HEK293 (cell line): ENCODE data around the gene ARIH2.

Experiments
- ELK4 ChIP-seq: IDR thresholded peaks from 2 replicates; pipeline ENCODE4 v1.6.1; 2011; ENCODE audit warnings: mild to moderate bottlenecking, low read depth, low read length, borderline replicate concordance
- FEZF1 ChIP-seq: fragments of 450-650 bp; formaldehyde crosslinking; IDR thresholded peaks from 2 replicates; pipeline ENCODE4 v1.5.1; 2016; ENCODE audit warnings: missing biosample characterization, missing genetic modification characterization
- KLF17 ChIP-seq: fragments of 450-650 bp; formaldehyde crosslinking; IDR thresholded peaks from 2 replicates; pipeline ENCODE4 v1.5.1; 2016; ENCODE audit warnings: missing biosample characterization, missing genetic modification characterization
- PRDM2 ChIP-seq: fragments of 450-650 bp; formaldehyde crosslinking; IDR thresholded peaks from 2 replicates; pipeline ENCODE4 v1.5.1; 2016; ENCODE audit warnings: missing biosample characterization, missing genetic modification characterization, borderline replicate concordance
- SP3 ChIP-seq: fragments of 450-650 bp; formaldehyde crosslinking; IDR thresholded peaks from 2 replicates; pipeline ENCODE4 v1.5.1; 2016; ENCODE audit warnings: missing biosample characterization, missing genetic modification characterization
- ZBTB21 ChIP-seq: fragments of 450-650 bp; formaldehyde crosslinking; IDR thresholded peaks from 2 replicates; pipeline ENCODE4 v1.5.1; 2017; ENCODE audit warnings: missing biosample characterization, missing genetic modification characterization
- ZBTB48 ChIP-seq: fragments of 450-650 bp; formaldehyde crosslinking; IDR thresholded peaks from 2 replicates; pipeline ENCODE4 v1.5.1; 2016; ENCODE audit warnings: missing biosample characterization, missing genetic modification characterization
- ZBTB7A ChIP-seq: fragments of 450-650 bp; formaldehyde crosslinking; IDR thresholded peaks from 2 replicates; pipeline ENCODE4 v1.5.1; 2016; ENCODE audit warnings: low read depth, missing biosample characterization, missing genetic modification characterization
- ZIC2 ChIP-seq: fragments of 450-650 bp; formaldehyde crosslinking; IDR thresholded peaks from 2 replicates; pipeline ENCODE4 v1.5.1; 2016; ENCODE audit warnings: missing biosample characterization, missing genetic modification characterization
- ZNF133 ChIP-seq: fragments of 450-650 bp; formaldehyde crosslinking; IDR thresholded peaks from 2 replicates; pipeline ENCODE4 v1.5.1; 2016; ENCODE audit warnings: missing biosample characterization, missing genetic modification characterization
- ZNF184 ChIP-seq: fragments of 450-650 bp; IDR thresholded peaks from 2 replicates; pipeline ENCODE4 v1.5.1; 2018; ENCODE audit warnings: missing biosample characterization, mild to moderate bottlenecking, missing genetic modification characterization
- ZNF19 ChIP-seq: fragments of 450-650 bp; formaldehyde crosslinking; IDR thresholded peaks from 2 replicates; pipeline ENCODE4; 2016; ENCODE audit warnings: missing biosample characterization, missing genetic modification characterization, low read depth
- ZNF221 ChIP-seq: fragments of 450-650 bp; formaldehyde crosslinking; IDR thresholded peaks from 2 replicates; pipeline ENCODE4 v1.5.1; 2017; ENCODE audit warnings: missing biosample characterization, missing genetic modification characterization, borderline replicate concordance
- ZNF223 ChIP-seq: fragments of 450-650 bp; formaldehyde crosslinking; IDR thresholded peaks from 2 replicates; pipeline ENCODE4 v1.5.1; 2016; ENCODE audit warnings: missing biosample characterization, missing genetic modification characterization
- ZNF366 ChIP-seq: fragments of 450-650 bp; formaldehyde crosslinking; conservative IDR thresholded peaks from 2 replicates; pipeline ENCODE4 v1.5.1; 2016; ENCODE audit warnings: missing biosample characterization, missing genetic modification characterization
- ZNF423 ChIP-seq: fragments of 450-650 bp; formaldehyde crosslinking; IDR thresholded peaks from 2 replicates; pipeline ENCODE4 v1.5.1; 2016; ENCODE audit warnings: missing biosample characterization, missing genetic modification characterization
- ZNF433 ChIP-seq: fragments of 450-650 bp; formaldehyde crosslinking; IDR thresholded peaks from 2 replicates; pipeline ENCODE4 v1.5.1; 2016; ENCODE audit warnings: missing biosample characterization, missing genetic modification characterization, low read depth
- ZNF48 ChIP-seq: fragments of 450-650 bp; formaldehyde crosslinking; IDR thresholded peaks from 2 replicates; pipeline ENCODE4 v1.5.1; 2016; ENCODE audit warnings: missing biosample characterization, missing genetic modification characterization
- ZNF510 ChIP-seq: fragments of 450-650 bp; formaldehyde crosslinking; IDR thresholded peaks from 2 replicates; pipeline ENCODE4 v1.5.1; 2018; ENCODE audit warnings: mild to moderate bottlenecking, missing genetic modification characterization, missing biosample characterization; ENCODE audit not compliant: insufficient replicate concordance
- ZNF530 ChIP-seq: fragments of 450-650 bp; formaldehyde crosslinking; IDR thresholded peaks from 2 replicates; pipeline ENCODE4 v1.5.1; 2016; ENCODE audit warnings: low read depth, missing biosample characterization, missing genetic modification characterization
- ZNF623 ChIP-seq: fragments of 450-650 bp; formaldehyde crosslinking; IDR thresholded peaks from 2 replicates; pipeline ENCODE4 v1.5.1; 2016; ENCODE audit warnings: missing biosample characterization, missing genetic modification characterization
- ZNF768 ChIP-seq: fragments of 450-650 bp; formaldehyde crosslinking; IDR thresholded peaks from 2 replicates; pipeline ENCODE4 v1.5.1; 2018; ENCODE audit warnings: missing biosample characterization, mild to moderate bottlenecking, missing genetic modification characterization
- ZNF777 ChIP-seq: fragments of 450-650 bp; formaldehyde crosslinking; IDR thresholded peaks from 2 replicates; pipeline ENCODE4 v1.5.1; 2017; ENCODE audit warnings: missing biosample characterization, missing genetic modification characterization, borderline replicate concordance
- ZXDB ChIP-seq: fragments of 450-650 bp; formaldehyde crosslinking; IDR thresholded peaks from 2 replicates; pipeline ENCODE4 v1.5.1; 2016; ENCODE audit warnings: missing biosample characterization, missing genetic modification characterization
- TF ChIP-seq, protein P1 (sequence below): fragments of 450-650 bp; IDR thresholded peaks from 2 replicates; pipeline ENCODE4 v1.5.1; 2018; ENCODE audit warnings: missing biosample characterization, missing genetic modification characterization
- TF ChIP-seq, protein P2 (sequence below): fragments of 450-650 bp; formaldehyde crosslinking; IDR thresholded peaks from 2 replicates; pipeline ENCODE4 v1.5.1; 2017; ENCODE audit warnings: missing biosample characterization, missing genetic modification characterization
- TF ChIP-seq, protein P3 (sequence below): fragments of 450-650 bp; formaldehyde crosslinking; IDR thresholded peaks from 2 replicates; pipeline ENCODE4 v1.5.1; 2016; ENCODE audit warnings: missing biosample characterization, missing genetic modification characterization

The ARIH2 gene

GRCh38 chr3:49028673-49029562, 110.3 kb downstream of the ARIH2 start, which contains the start of gene IMPDH2 (continued):
- TF ChIP-seq, protein P1, sequence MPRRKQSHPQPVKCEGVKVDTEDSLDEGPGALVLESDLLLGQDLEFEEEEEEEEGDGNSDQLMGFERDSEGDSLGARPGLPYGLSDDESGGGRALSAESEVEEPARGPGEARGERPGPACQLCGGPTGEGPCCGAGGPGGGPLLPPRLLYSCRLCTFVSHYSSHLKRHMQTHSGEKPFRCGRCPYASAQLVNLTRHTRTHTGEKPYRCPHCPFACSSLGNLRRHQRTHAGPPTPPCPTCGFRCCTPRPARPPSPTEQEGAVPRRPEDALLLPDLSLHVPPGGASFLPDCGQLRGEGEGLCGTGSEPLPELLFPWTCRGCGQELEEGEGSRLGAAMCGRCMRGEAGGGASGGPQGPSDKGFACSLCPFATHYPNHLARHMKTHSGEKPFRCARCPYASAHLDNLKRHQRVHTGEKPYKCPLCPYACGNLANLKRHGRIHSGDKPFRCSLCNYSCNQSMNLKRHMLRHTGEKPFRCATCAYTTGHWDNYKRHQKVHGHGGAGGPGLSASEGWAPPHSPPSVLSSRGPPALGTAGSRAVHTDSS (tag by site-specific recombination) = 0 out of 2 replicates have a peak, but pooled peaks have one; percentile 30
- no peak for TF ChIP-seq ZNF510 (tag by site-specific recombination)
- no peak for TF ChIP-seq ZNF133 (tag by site-specific recombination)
- TF ChIP-seq ZNF530 (tag by site-specific recombination) = no peak
- no peak for TF ChIP-seq ZBTB48 (tag by site-specific recombination)
- TF ChIP-seq, protein P2, sequence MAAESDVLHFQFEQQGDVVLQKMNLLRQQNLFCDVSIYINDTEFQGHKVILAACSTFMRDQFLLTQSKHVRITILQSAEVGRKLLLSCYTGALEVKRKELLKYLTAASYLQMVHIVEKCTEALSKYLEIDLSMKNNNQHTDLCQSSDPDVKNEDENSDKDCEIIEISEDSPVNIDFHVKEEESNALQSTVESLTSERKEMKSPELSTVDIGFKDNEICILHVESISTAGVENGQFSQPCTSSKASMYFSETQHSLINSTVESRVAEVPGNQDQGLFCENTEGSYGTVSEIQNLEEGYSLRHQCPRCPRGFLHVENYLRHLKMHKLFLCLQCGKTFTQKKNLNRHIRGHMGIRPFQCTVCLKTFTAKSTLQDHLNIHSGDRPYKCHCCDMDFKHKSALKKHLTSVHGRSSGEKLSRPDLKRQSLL (tag by site-specific recombination) = no peak
- no peak for TF ChIP-seq ZNF423 (tag by site-specific recombination)
- no peak; the same call in 1 of the 2 replicates for TF ChIP-seq ZNF777 (tag by site-specific recombination)
- no peak for TF ChIP-seq ELK4
- TF ChIP-seq, protein P3, sequence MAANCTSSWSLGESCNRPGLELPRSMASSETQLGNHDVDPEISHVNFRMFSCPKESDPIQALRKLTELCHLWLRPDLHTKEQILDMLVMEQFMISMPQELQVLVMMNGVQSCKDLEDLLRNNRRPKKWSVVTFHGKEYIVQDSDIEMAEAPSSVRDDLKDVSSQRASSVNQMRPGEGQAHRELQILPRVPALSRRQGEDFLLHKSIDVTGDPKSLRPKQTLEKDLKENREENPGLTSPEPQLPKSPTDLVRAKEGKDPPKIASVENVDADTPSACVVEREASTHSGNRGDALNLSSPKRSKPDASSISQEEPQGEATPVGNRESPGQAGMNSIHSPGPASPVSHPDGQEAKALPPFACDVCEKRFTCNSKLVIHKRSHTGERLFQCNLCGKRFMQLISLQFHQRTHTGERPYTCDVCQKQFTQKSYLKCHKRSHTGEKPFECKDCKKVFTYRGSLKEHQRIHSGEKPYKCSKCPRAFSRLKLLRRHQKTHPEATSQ (tag by site-specific recombination) = peak; percentile 78; the same call in 1 of the 2 replicates
- no peak for TF ChIP-seq PRDM2 (tag by site-specific recombination)
- TF ChIP-seq ZNF223 (tag by site-specific recombination) = no peak
- 0 out of 2 replicates have a peak, but pooled peaks have one; percentile 67 for TF ChIP-seq ZNF48
- TF ChIP-seq ZNF221 (tag by site-specific recombination) = no peak
- no peak for TF ChIP-seq ZNF184 (tag by site-specific recombination)
- TF ChIP-seq ZNF623 (tag by site-specific recombination) = 0 out of 2 replicates have a peak, but pooled peaks have one; percentile 7
- TF ChIP-seq ZNF366 = no peak
- peak; percentile 61; the same call in 1 of the 2 replicates for TF ChIP-seq KLF17
- TF ChIP-seq FEZF1 (tag by site-specific recombination) = no peak
- TF ChIP-seq ZNF433 (tag by site-specific recombination) = no peak
- TF ChIP-seq SP3 (tag by site-specific recombination) = peak; percentile 82
- TF ChIP-seq ZBTB21 (tag by site-specific recombination) = peak; percentile 96
- peak; percentile 64; the same call in 1 of the 2 replicates for TF ChIP-seq ZBTB7A (tag by site-specific recombination)
- no peak; the same call in 1 of the 2 replicates for TF ChIP-seq ZNF768 (tag by site-specific recombination)
- TF ChIP-seq ZNF19 (tag by site-specific recombination) = no peak
- TF ChIP-seq ZIC2 (tag by site-specific recombination) = no peak
- peak; percentile 77 for TF ChIP-seq ZXDB (tag by site-specific recombination)
